Testis (tissue), 2 donors: ENCODE data around the gene PRKCD.

ENCODE experiments used
- POLR2A ChIP-seq: fragments of 450-650 bp; IDR thresholded peaks from one replicate; pipeline ENCODE4 v1.6.1; 2017; ENCODE audit warnings: antibody characterized with exemption, mild to moderate bottlenecking, moderate library complexity
- TF ChIP-seq, protein P1 (sequence below), 3 experiments: fragments of 450-650 bp in 2 of 3; fragments of 200-600 bp in 1 of 3; sonication (generic) in 1 of 3; IDR thresholded peaks; one replicate each; pipeline ENCODE4 v1.5.1; 2016 to 2019; ENCODE audit warnings: antibody characterized with exemption in 3 of 3, mild to moderate bottlenecking in 2 of 3, moderate library complexity in 1 of 3

DNA sequence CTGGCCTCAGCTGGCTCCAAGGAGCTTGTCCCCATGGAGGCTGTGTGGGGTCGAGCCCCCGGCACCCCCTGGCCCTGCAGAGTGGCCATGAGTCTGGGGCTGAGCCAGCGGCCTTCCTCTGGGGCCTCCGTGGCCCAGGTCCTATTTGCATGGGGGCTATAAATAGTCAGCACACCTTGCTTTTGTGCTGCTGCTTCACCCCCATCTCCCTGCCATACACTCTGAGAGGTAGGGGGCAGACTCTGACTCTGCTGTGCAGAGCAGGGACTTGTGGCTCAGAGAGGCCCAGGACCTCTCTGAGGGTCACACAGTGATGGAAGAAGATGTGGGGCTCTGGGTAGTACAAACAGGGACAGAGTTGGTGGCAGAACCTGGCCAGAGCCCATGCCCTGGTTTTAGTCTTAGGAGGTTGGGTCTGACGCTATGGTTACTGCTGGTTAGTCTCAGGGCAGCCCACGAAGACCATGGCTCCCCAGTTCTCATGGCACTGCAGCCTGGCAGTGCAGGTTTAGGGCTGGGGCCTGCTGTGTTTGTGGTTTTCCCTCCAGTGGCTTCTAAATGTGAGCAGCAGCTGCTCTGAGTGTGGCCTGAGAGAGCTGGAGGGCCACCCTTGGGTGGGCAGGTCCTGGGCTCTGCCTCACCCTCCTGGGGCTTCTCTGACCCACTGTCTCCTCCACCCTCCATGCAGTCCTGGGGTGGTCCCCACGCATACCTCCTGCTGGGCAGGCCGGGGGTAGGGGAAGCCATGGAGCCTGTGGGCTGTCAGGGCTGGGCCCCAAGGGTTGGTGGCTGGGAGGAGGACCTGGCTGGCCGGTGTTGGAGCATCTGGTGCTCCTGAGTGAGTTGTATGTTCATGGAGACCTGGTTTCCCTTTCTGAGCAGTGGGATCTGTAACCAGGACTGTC, 13.6 kb downstream of the PRKCD start:
- TF ChIP-seq, protein P1, sequence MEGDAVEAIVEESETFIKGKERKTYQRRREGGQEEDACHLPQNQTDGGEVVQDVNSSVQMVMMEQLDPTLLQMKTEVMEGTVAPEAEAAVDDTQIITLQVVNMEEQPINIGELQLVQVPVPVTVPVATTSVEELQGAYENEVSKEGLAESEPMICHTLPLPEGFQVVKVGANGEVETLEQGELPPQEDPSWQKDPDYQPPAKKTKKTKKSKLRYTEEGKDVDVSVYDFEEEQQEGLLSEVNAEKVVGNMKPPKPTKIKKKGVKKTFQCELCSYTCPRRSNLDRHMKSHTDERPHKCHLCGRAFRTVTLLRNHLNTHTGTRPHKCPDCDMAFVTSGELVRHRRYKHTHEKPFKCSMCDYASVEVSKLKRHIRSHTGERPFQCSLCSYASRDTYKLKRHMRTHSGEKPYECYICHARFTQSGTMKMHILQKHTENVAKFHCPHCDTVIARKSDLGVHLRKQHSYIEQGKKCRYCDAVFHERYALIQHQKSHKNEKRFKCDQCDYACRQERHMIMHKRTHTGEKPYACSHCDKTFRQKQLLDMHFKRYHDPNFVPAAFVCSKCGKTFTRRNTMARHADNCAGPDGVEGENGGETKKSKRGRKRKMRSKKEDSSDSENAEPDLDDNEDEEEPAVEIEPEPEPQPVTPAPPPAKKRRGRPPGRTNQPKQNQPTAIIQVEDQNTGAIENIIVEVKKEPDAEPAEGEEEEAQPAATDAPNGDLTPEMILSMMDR (IDR thresholded peaks at IDR 0.05) = no peak
- TF ChIP-seq POLR2A = no peak
